GM15510 (cell line): ENCODE data around the gene RETNLB.

Experiments used
- POLR2A ChIP-seq: IDR thresholded peaks from 3 replicates; pipeline ENCODE4 v1.6.1; 2011; ENCODE audit warnings: borderline replicate concordance; ENCODE audit not compliant: insufficient read length; ENCODE audit errors: extremely low read depth

The RETNLB gene

GRCh38 chr3:108713816-108714215 is 43.4 kb downstream of the RETNLB start:
- no peak for TF ChIP-seq POLR2A

- no peak for TF ChIP-seq POLR2A
These were observed 44.1 kb downstream of the RETNLB start for GRCh38 chr3:108713009-108713516.
